Kidney epithelial cell (primary cell): ENCODE measurements around the gene ID2. TPM values are rescaled to one million over a fixed set of nuclear protein-coding genes. Genes with fewer than 3 reads are reported as not detected.

Source experiments
- DNase-seq: peaks from one replicate; pipeline ENCODE4 v3.0.0-alpha.2; 2010; ENCODE audit warnings: low read depth
- H3K27me3 ChIP-seq: 2 replicates; pipeline ENCODE4 v1.6.0; 2011; ENCODE audit warnings: low read length; ENCODE audit not compliant: control insufficient read depth, insufficient read depth
- H3K36me3 ChIP-seq: 2 replicates; pipeline ENCODE4 v1.5.1; 2011; ENCODE audit warnings: low read length; ENCODE audit not compliant: control insufficient read depth, insufficient read depth
- H3K4me3 ChIP-seq: 2 replicates; pipeline ENCODE4 v1.5.1; 2011; ENCODE audit warnings: low read depth, mild to moderate bottlenecking, control low read depth, low read length
- total RNA-seq: library from RNA; depleted of rRNA; stranded (reverse); fragments of >200 nt; gene quantifications from 2 replicates; pipeline ENCODE4 v1.2.3, GENCODE V29; 2015
- TF ChIP-seq, protein P1 (sequence below): IDR thresholded peaks from 2 replicates; pipeline ENCODE4 v1.5.1; 2011; ENCODE audit warnings: mild to moderate bottlenecking, moderate library complexity, low read length, control low read depth, inconsistent platforms; ENCODE audit not compliant: insufficient read depth, poor library complexity, severe bottlenecking

The ID2 gene
- total RNA-seq, 1 donor from 2014 or later: 19.4 TPM

DNA sequence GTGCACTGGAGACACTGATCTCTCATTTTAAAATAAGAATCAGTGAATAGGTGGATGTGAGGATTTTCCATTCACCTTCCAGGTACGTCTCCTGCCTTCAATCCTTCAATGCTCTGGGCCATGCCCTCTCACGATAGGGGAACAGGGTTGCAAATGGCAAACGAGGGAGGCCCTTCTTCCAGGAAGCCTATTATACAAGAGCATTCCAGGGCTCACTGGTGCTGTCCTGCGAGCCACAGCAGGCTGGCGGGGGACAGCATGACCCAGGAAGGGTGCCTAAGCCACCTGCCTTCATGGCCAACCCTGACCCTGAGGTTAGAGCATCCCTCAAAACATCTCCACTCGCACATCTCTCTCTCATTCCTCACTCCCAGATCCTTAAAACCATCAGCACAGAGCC is 20.6 kb upstream of the ID2 start:
- TF ChIP-seq, protein P1, sequence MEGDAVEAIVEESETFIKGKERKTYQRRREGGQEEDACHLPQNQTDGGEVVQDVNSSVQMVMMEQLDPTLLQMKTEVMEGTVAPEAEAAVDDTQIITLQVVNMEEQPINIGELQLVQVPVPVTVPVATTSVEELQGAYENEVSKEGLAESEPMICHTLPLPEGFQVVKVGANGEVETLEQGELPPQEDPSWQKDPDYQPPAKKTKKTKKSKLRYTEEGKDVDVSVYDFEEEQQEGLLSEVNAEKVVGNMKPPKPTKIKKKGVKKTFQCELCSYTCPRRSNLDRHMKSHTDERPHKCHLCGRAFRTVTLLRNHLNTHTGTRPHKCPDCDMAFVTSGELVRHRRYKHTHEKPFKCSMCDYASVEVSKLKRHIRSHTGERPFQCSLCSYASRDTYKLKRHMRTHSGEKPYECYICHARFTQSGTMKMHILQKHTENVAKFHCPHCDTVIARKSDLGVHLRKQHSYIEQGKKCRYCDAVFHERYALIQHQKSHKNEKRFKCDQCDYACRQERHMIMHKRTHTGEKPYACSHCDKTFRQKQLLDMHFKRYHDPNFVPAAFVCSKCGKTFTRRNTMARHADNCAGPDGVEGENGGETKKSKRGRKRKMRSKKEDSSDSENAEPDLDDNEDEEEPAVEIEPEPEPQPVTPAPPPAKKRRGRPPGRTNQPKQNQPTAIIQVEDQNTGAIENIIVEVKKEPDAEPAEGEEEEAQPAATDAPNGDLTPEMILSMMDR: no peak
- no peak overlapping the region for H3K4me3 ChIP-seq
- H3K27me3 ChIP-seq: no peaks in the 10 kb centered on the region
- no peaks in the 10 kb centered on the region for H3K36me3 ChIP-seq
- no peak for DNase-seq

GRCh38 chr2:8661736-8662135 is 20.1 kb upstream of the ID2 start:
- no peaks in the 10 kb centered on the region for H3K36me3 ChIP-seq
- H3K4me3 ChIP-seq: no peak overlapping the region
- TF ChIP-seq, protein P1: no peak
- H3K27me3 ChIP-seq: no peaks in the 10 kb centered on the region
- DNase-seq: no peak

GRCh38 chr2:8662239-8662879 is 19.5 kb upstream of the ID2 start:
- H3K36me3 ChIP-seq: no peaks in the 10 kb centered on the region
- H3K4me3 ChIP-seq: no peak overlapping the region
- peak; percentile 67 for DNase-seq
- no peaks in the 10 kb centered on the region for H3K27me3 ChIP-seq
- TF ChIP-seq, protein P1: peak; percentile 48

- Histone ChIP-seq H3K27me3 (no peaks in the 10 kb centered on the region), H3K36me3 (no peaks in the 10 kb centered on the region), H3K4me3 (no peak overlapping the region)
- no peak for DNase-seq
- TF ChIP-seq, protein P1: no peak
These were observed 17.9 kb upstream of the ID2 start for GRCh38 chr2:8663997-8664396.

DNA sequence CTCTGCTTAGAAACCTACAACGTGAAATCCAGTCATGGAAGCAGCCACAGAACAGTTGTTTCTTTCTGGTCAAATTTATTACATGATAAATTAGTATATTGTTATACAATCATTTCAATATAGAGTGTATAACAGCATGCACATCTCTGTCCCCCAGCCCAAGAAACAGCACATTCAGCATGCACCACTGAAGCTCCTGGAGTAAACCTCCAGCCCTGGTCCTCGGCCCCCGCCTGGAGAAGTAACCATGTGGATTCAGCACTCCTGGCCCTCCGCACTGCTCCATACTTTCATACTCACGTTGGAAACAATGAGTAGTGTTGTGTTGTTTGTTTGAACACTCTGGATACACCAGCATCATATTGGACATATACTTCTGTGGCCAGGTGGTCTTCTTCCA is 15.3 kb upstream of the ID2 start:
- Histone ChIP-seq H3K4me3 (no peak overlapping the region), H3K36me3 (no peaks in the 10 kb centered on the region), H3K27me3 (no peaks in the 10 kb centered on the region)
- TF ChIP-seq, protein P1: no peak
- no peak for DNase-seq

GRCh38 chr2:8667896-8668512 is 13.9 kb upstream of the ID2 start:
- Histone ChIP-seq H3K27me3 (no peaks in the 10 kb centered on the region), H3K4me3 (no peak overlapping the region), H3K36me3 (no peaks in the 10 kb centered on the region)
- TF ChIP-seq, protein P1: no peak
- DNase-seq: no peak
